HepG2 (cell line): Measurements from ENCODE around the gene SPNS1. TPM values are rescaled to one million over a fixed set of nuclear protein-coding genes. Genes with fewer than 3 reads are reported as not detected.

Source experiments
- AFF4 ChIP-seq: sonication (generic); formaldehyde crosslinking; IDR thresholded peaks from 2 replicates; pipeline ENCODE4 v1.4.0; 2020; ENCODE audit warnings: missing genetic modification reagents
- HOXA7 ChIP-seq: sonication (generic); formaldehyde crosslinking; IDR thresholded peaks from 2 replicates; pipeline ENCODE4 v1.8.1; 2022; ENCODE audit warnings: mild to moderate bottlenecking, missing genetic modification reagents, moderate library complexity
- MTA1 ChIP-seq: sonication (generic); formaldehyde crosslinking; IDR thresholded peaks from 2 replicates; pipeline ENCODE4 v1.4.0; 2020; ENCODE audit warnings: missing genetic modification reagents, mild to moderate bottlenecking, borderline replicate concordance
- NFIC ChIP-seq: IDR thresholded peaks from 2 replicates; pipeline ENCODE4 v1.6.1; 2012; ENCODE audit warnings: mild to moderate bottlenecking, low read length, inconsistent platforms
- RXRA ChIP-seq: sonication (generic); formaldehyde crosslinking; IDR thresholded peaks from 2 replicates; pipeline ENCODE4 v1.5.1; 2020; ENCODE audit warnings: missing genetic modification reagents
- TSC22D2 ChIP-seq: sonication (generic); formaldehyde crosslinking; IDR thresholded peaks from 2 replicates; pipeline ENCODE4 v1.5.1; 2020; ENCODE audit warnings: missing genetic modification reagents, mild to moderate bottlenecking, borderline replicate concordance
- ZNF282 ChIP-seq: fragments of 450-650 bp; IDR thresholded peaks from 2 replicates; pipeline ENCODE4 v1.6.1; 2018; ENCODE audit not compliant: partially characterized antibody
- ZNF407 ChIP-seq: sonication (generic); formaldehyde crosslinking; IDR thresholded peaks from one replicate; pipeline ENCODE4 v1.5.1; 2020; ENCODE audit warnings: mild to moderate bottlenecking, missing genetic modification reagents; ENCODE audit errors: not compliant biosample characterization
- ZNF816 ChIP-seq: sonication (generic); formaldehyde crosslinking; IDR thresholded peaks from 2 replicates; pipeline ENCODE4 v1.8.0; 2022; ENCODE audit warnings: missing genetic modification reagents, mild to moderate bottlenecking, borderline replicate concordance
- polyA plus RNA-seq, 8 experiments: library from polyadenylated mRNA; depleted of rRNA in 3 of 8; stranded (reverse) in 7 of 8; unstranded in 1 of 8; fragments of >200 nt; fragmentation: Illumina TruSeq in 4 of 8; extraction: Trizol in 4 of 8; gene quantifications; 2 replicates each; pipeline versions ENCODE4 v1.2.1 to v1.2.3, GENCODE V29; 2011 to 2016; ENCODE audit warnings: low read depth in 4 of 8, missing spikeins in 1 of 8, mixed read lengths in 1 of 8; ENCODE audit not compliant: insufficient read depth in 1 of 8
- total RNA-seq, 5 experiments: library from RNA; depleted of rRNA; stranded (reverse); fragments of >200 nt; fragmentation: Illumina TruSeq; extraction: Trizol; gene quantifications; 2 replicates each; pipeline ENCODE4 v1.2.3, GENCODE V29; 2016; ENCODE audit warnings: low read depth in 1 of 5
- TF ChIP-seq, protein P1 (sequence below): sonication (generic); formaldehyde crosslinking; IDR thresholded peaks from 2 replicates; pipeline ENCODE4 v1.4.0; 2020; ENCODE audit warnings: missing genetic modification reagents

The SPNS1 gene
- total and polyA plus RNA-seq, 2 of the 13 experiments (the other 11 are each of a cell fraction or from before 2014, with no cell fraction given): 25.6 to 38.8 TPM

- TF ChIP-seq TSC22D2 (peak; percentile 71), MTA1 (CRISPR knock-in tag) (peak; percentile 61), RXRA (CRISPR knock-in tag) (no peak), AFF4 (no peak), ZNF282 (no peak), ZNF816 (no peak), HOXA7 (no peak), ZNF407 (peak; percentile 39), NFIC (no peak)
- TF ChIP-seq, protein P1, sequence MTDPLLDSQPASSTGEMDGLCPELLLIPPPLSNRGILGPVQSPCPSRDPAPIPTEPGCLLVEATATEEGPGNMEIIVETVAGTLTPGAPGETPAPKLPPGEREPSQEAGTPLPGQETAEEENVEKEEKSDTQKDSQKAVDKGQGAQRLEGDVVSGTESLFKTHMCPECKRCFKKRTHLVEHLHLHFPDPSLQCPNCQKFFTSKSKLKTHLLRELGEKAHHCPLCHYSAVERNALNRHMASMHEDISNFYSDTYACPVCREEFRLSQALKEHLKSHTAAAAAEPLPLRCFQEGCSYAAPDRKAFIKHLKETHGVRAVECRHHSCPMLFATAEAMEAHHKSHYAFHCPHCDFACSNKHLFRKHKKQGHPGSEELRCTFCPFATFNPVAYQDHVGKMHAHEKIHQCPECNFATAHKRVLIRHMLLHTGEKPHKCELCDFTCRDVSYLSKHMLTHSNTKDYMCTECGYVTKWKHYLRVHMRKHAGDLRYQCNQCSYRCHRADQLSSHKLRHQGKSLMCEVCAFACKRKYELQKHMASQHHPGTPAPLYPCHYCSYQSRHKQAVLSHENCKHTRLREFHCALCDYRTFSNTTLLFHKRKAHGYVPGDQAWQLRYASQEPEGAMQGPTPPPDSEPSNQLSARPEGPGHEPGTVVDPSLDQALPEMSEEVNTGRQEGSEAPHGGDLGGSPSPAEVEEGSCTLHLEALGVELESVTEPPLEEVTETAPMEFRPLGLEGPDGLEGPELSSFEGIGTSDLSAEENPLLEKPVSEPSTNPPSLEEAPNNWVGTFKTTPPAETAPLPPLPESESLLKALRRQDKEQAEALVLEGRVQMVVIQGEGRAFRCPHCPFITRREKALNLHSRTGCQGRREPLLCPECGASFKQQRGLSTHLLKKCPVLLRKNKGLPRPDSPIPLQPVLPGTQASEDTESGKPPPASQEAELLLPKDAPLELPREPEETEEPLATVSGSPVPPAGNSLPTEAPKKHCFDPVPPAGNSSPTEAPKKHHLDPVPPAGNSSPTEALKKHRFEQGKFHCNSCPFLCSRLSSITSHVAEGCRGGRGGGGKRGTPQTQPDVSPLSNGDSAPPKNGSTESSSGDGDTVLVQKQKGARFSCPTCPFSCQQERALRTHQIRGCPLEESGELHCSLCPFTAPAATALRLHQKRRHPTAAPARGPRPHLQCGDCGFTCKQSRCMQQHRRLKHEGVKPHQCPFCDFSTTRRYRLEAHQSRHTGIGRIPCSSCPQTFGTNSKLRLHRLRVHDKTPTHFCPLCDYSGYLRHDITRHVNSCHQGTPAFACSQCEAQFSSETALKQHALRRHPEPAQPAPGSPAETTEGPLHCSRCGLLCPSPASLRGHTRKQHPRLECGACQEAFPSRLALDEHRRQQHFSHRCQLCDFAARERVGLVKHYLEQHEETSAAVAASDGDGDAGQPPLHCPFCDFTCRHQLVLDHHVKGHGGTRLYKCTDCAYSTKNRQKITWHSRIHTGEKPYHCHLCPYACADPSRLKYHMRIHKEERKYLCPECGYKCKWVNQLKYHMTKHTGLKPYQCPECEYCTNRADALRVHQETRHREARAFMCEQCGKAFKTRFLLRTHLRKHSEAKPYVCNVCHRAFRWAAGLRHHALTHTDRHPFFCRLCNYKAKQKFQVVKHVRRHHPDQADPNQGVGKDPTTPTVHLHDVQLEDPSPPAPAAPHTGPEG (CRISPR knock-in tag): peak; percentile 49; the same call in 1 of the 2 replicates
These were observed 23.7 kb upstream of the SPNS1 start, which contains the start of gene NFATC2IP (continued) for GRCh38 chr16:28950648-28951409.
